HG03432 (cell line): ENCODE measurements around the gene SGSM2.

Experiments used
- ATAC-seq: cut with Tn5 transposase; IDR thresholded peaks from one replicate; pipeline ENCODE4 v1.9.1; 2021; ENCODE audit warnings: mild to moderate bottlenecking, moderate library complexity; ENCODE audit not compliant: unreplicated experiment

The SGSM2 gene

GRCh38 chr17:2366747-2367494 lies 29.6 kb downstream of the SGSM2 start:
- no peak for ATAC-seq

- no peak for ATAC-seq
These were observed 31.1 kb downstream of the SGSM2 start for GRCh38 chr17:2368359-2368758.

GRCh38 chr17:2369039-2369438 lies 31.7 kb downstream of the SGSM2 start:
- no peak for ATAC-seq

GRCh38 chr17:2369551-2370210 lies 32.4 kb downstream of the SGSM2 start:
- ATAC-seq, result no peak

GRCh38 chr17:2370211-2370589 lies 32.9 kb downstream of the SGSM2 start:
- ATAC-seq, result no peak

GRCh38 chr17:2371183-2372130 lies 34.2 kb downstream of the SGSM2 start:
- no peak for ATAC-seq

GRCh38 chr17:2372180-2372579 lies 34.9 kb downstream of the SGSM2 start:
- no peak for ATAC-seq

- ATAC-seq, result no peak
These were observed 35.4 kb downstream of the SGSM2 start for GRCh38 chr17:2372681-2373080.

- ATAC-seq, result no peak
These were observed 35.9 kb downstream of the SGSM2 start for GRCh38 chr17:2373179-2373578.

GRCh38 chr17:2374549-2375285 lies 37.4 kb downstream of the SGSM2 start:
- ATAC-seq, result no peak

- no peak for ATAC-seq
These were observed 38.1 kb downstream of the SGSM2 start for GRCh38 chr17:2375406-2375805.

- no peak for ATAC-seq
These were observed 38.8 kb downstream of the SGSM2 start for GRCh38 chr17:2376107-2376506.

GRCh38 chr17:2377659-2378058 lies 40.4 kb downstream of the SGSM2 start:
- ATAC-seq, result no peak

GRCh38 chr17:2378905-2379304 lies 41.6 kb downstream of the SGSM2 start:
- ATAC-seq, result no peak

- no peak for ATAC-seq
These were observed 42.4 kb downstream of the SGSM2 start for GRCh38 chr17:2379489-2380225.

GRCh38 chr17:2380226-2380922 lies 43.1 kb downstream of the SGSM2 start:
- ATAC-seq, result no peak

- no peak for ATAC-seq
These were observed 43.8 kb downstream of the SGSM2 start for GRCh38 chr17:2380950-2381649.

GRCh38 chr17:2383628-2384167 lies 46.4 kb downstream of the SGSM2 start:
- ATAC-seq, result no peak
